ENCODE measurements around the gene TRRAP.

DNA sequence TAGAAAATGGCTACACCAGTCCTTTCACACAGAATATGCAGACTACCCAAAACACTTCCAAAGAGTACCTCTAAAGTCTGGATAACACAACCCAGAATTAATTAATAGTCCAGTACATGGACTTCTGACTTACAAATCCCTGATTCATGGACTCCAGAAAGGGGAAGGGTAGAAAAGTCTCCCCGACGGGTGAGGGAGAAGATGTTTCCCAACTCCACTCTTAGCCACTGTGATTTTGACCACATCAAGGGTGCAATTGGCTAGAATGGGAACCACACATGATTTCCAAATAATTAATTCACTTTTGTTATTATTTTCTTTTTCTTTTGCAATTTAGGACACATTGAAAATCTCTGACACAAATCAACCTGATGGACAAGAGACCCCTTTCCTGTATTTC, 9.9 kb upstream of the TRRAP start:
- TF ChIP-seq, protein P1, sequence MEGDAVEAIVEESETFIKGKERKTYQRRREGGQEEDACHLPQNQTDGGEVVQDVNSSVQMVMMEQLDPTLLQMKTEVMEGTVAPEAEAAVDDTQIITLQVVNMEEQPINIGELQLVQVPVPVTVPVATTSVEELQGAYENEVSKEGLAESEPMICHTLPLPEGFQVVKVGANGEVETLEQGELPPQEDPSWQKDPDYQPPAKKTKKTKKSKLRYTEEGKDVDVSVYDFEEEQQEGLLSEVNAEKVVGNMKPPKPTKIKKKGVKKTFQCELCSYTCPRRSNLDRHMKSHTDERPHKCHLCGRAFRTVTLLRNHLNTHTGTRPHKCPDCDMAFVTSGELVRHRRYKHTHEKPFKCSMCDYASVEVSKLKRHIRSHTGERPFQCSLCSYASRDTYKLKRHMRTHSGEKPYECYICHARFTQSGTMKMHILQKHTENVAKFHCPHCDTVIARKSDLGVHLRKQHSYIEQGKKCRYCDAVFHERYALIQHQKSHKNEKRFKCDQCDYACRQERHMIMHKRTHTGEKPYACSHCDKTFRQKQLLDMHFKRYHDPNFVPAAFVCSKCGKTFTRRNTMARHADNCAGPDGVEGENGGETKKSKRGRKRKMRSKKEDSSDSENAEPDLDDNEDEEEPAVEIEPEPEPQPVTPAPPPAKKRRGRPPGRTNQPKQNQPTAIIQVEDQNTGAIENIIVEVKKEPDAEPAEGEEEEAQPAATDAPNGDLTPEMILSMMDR (conservative IDR thresholded peaks at IDR 0.05; ENCODE audit: low read depth, low read length) = no peak
- TF ChIP-seq POLR2A (IDR thresholded peaks at IDR 0.05; ENCODE audit: low read depth, low read length) (no peak), BHLHE40 (IDR thresholded peaks at IDR 0.05; ENCODE audit: low read depth, low read length) (no peak), MAZ (IDR thresholded peaks at IDR 0.05; ENCODE audit: borderline replicate concordance, low read depth, low read length) (no peak), SMC3 (IDR thresholded peaks at IDR 0.05; ENCODE audit: low read depth, low read length) (no peak), RAD21 (IDR thresholded peaks at IDR 0.05; ENCODE audit: low read length) (no peak), CEBPB (IDR thresholded peaks at IDR 0.05; ENCODE audit: low read depth, low read length) (no peak), RFX5 (IDR thresholded peaks at IDR 0.05; ENCODE audit: low read depth, low read length) (no peak), NFE2L2 (IDR thresholded peaks at IDR 0.05; ENCODE audit: low read depth, low read length) (no peak), MXI1 (IDR thresholded peaks at IDR 0.05; ENCODE audit: borderline replicate concordance, low read depth, low read length) (no peak), CHD1 (IDR thresholded peaks at IDR 0.05; ENCODE audit: low read depth, low read length) (no peak)
- TF ChIP-seq, protein P2, sequence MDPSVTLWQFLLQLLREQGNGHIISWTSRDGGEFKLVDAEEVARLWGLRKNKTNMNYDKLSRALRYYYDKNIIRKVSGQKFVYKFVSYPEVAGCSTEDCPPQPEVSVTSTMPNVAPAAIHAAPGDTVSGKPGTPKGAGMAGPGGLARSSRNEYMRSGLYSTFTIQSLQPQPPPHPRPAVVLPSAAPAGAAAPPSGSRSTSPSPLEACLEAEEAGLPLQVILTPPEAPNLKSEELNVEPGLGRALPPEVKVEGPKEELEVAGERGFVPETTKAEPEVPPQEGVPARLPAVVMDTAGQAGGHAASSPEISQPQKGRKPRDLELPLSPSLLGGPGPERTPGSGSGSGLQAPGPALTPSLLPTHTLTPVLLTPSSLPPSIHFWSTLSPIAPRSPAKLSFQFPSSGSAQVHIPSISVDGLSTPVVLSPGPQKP (IDR thresholded peaks at IDR 0.05; ENCODE audit: borderline replicate concordance, low read depth, low read length) = no peak
- TF ChIP-seq, protein P3, sequence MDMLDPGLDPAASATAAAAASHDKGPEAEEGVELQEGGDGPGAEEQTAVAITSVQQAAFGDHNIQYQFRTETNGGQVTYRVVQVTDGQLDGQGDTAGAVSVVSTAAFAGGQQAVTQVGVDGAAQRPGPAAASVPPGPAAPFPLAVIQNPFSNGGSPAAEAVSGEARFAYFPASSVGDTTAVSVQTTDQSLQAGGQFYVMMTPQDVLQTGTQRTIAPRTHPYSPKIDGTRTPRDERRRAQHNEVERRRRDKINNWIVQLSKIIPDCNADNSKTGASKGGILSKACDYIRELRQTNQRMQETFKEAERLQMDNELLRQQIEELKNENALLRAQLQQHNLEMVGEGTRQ (IDR thresholded peaks at IDR 0.05; ENCODE audit: low read depth, low read length) = no peak
